ENCODE data around the gene EFHC2. TPM values are rescaled to one million over a fixed set of nuclear protein-coding genes. Genes with fewer than 3 reads are reported as not detected.

EFHC2 gene
- total RNA-seq, 1 experiment from 2014 or later: not detected

DNA sequence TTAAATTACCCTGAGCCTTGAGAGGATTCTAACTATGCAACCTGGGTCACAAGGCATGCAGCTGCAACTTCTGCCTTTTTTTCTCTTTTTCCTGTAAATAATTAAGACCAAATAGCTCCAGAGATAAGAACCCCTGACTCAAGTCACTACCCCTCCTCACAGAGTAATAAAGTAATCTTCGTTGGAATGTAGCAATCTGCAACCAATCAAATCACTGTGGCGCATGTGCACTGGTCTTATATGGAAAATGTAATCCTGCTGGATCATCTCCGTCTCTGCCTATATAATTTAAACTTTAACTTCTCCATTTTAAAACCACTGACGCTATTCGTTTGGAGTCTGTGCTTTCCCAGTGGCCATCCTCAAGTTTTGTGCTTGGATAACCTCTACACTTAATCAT is 6.1 kb upstream of the EFHC2 start:
- H3K9me3 ChIP-seq (ENCODE audit: control insufficient read depth in 1 of 2, insufficient read depth in 1 of 2, low read depth in 1 of 2, low read length in 2 of 2): no peaks in the 10 kb centered on the region
- H4K20me1 ChIP-seq (ENCODE audit: insufficient read depth): no peaks in the 10 kb centered on the region
- H3K79me2 ChIP-seq (ENCODE audit: insufficient read depth, low read length): no peaks in the 10 kb centered on the region
- intact Hi-C loops (cut with micrococcal nuclease): no loop called here
- POLR2A ChIA-PET: interaction anchor here (0.6 kb wide), 1 partner anchor 575 kb away, joined by 3 read pairs; no protein-coding TSS in a partner anchor
- no peaks in the 10 kb centered on the region for H3K9me2 ChIP-seq (ENCODE audit: insufficient read depth)
- RAD21 ChIA-PET (ENCODE audit: low non-redundant PET in 1 of 2, low total read pairs in 2 of 2, uncharacterized antibody in 2 of 2, unreplicated experiment in 2 of 2): no interaction called here
- no peaks in the 10 kb centered on the region for H3K36me3 ChIP-seq (ENCODE audit: control insufficient read depth in 1 of 2, insufficient read depth in 2 of 2, low read length in 2 of 2)
- TF ChIP-seq ZFX (IDR thresholded peaks at IDR 0.05): no peak
- no peak for TF ChIP-seq RAD21 (IDR thresholded peaks at IDR 0.05; ENCODE audit: low read depth)
- TF ChIP-seq TCF7L2 (IDR thresholded peaks at IDR 0.05; ENCODE audit: borderline replicate concordance, extremely low read depth, insufficient read depth, insufficient read length): no peak
- no peak for TF ChIP-seq JUND (IDR thresholded peaks at IDR 0.05)
- TF ChIP-seq, protein P1, sequence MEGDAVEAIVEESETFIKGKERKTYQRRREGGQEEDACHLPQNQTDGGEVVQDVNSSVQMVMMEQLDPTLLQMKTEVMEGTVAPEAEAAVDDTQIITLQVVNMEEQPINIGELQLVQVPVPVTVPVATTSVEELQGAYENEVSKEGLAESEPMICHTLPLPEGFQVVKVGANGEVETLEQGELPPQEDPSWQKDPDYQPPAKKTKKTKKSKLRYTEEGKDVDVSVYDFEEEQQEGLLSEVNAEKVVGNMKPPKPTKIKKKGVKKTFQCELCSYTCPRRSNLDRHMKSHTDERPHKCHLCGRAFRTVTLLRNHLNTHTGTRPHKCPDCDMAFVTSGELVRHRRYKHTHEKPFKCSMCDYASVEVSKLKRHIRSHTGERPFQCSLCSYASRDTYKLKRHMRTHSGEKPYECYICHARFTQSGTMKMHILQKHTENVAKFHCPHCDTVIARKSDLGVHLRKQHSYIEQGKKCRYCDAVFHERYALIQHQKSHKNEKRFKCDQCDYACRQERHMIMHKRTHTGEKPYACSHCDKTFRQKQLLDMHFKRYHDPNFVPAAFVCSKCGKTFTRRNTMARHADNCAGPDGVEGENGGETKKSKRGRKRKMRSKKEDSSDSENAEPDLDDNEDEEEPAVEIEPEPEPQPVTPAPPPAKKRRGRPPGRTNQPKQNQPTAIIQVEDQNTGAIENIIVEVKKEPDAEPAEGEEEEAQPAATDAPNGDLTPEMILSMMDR (IDR thresholded peaks at IDR 0.05 in 2 of 3, conservative IDR thresholded peaks at IDR 0.05 in 1 of 3; ENCODE audit: borderline replicate concordance in 1 of 3, insufficient read depth in 1 of 3, low read depth in 2 of 3, low read length in 2 of 3): no peak
- TF ChIP-seq CEBPB (IDR thresholded peaks at IDR 0.05; ENCODE audit: low read depth): no peak
- no peak for TF ChIP-seq YY1 (IDR thresholded peaks at IDR 0.05; ENCODE audit: extremely low read depth, insufficient replicate concordance, low read depth, low read length)
- TF ChIP-seq, protein P2, sequence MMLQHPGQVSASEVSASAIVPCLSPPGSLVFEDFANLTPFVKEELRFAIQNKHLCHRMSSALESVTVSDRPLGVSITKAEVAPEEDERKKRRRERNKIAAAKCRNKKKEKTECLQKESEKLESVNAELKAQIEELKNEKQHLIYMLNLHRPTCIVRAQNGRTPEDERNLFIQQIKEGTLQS (IDR thresholded peaks at IDR 0.05): no peak
- no peak for TF ChIP-seq FOSL1 (IDR thresholded peaks at IDR 0.05; ENCODE audit: low read depth)
- TF ChIP-seq CBX3 (IDR thresholded peaks at IDR 0.05; ENCODE audit: low read depth): no peak
- BruUV-seq (replicated peaks): no TSS peak
- no peak overlapping the region for H3K4me3 ChIP-seq (replicated peaks in 1 of 2; ENCODE audit: low read depth in 1 of 2, low read length in 2 of 2)
- no peak overlapping the region for H3K4me2 ChIP-seq (ENCODE audit: low read length)
- no peaks in the 10 kb centered on the region for H3K27me3 ChIP-seq (ENCODE audit: insufficient read depth, low read length)
- no peak overlapping the region for H3K9ac ChIP-seq (ENCODE audit: low read length)
- ATAC-seq (no peak), DNase-seq (ENCODE audit: low read depth, low spot score) (no peak)
- no peaks in the 10 kb centered on the region for H3K4me1 ChIP-seq (ENCODE audit: control insufficient read depth in 1 of 2, insufficient read depth in 2 of 2, low read length in 2 of 2)
- CTCF ChIA-PET: no interaction called here
- no peak overlapping the region for H2AFZ ChIP-seq (ENCODE audit: low read depth, low read length, poor library complexity, severe bottlenecking)
- H3K27ac ChIP-seq (ENCODE audit: low read depth, low read length): no peak overlapping the region
